ENCODE results near the gene COPS9.

COPS9 gene

GRCh38 chr2:240111253-240111652 lies 24.9 kb downstream of the COPS9 start:
- DNase-seq (ENCODE audit: low read depth): no peak

GRCh38 chr2:240109386-240109785 lies 26.7 kb downstream of the COPS9 start:
- DNase-seq (ENCODE audit: low read depth): no peak

- no peak for DNase-seq (ENCODE audit: low read depth)
Measured at GRCh38 chr2:240107477-240107796, 28.7 kb downstream of the COPS9 start.

GRCh38 chr2:240106765-240107476 lies 29.2 kb downstream of the COPS9 start:
- DNase-seq (ENCODE audit: low read depth): no peak

GRCh38 chr2:240105982-240106381 lies 30.1 kb downstream of the COPS9 start:
- no peak for DNase-seq (ENCODE audit: low read depth)

GRCh38 chr2:240103136-240103535 lies 33.0 kb downstream of the COPS9 start:
- DNase-seq (ENCODE audit: low read depth): no peak

GRCh38 chr2:240098349-240098748 lies 37.8 kb downstream of the COPS9 start:
- no peak for DNase-seq (ENCODE audit: low read depth)

GRCh38 chr2:240095556-240096523 lies 40.3 kb downstream of the COPS9 start:
- DNase-seq (ENCODE audit: low read depth): no peak

GRCh38 chr2:240089306-240089705 lies 46.8 kb downstream of the COPS9 start:
- no peak for DNase-seq (ENCODE audit: low read depth)

GRCh38 chr2:240086563-240086962 lies 49.5 kb downstream of the COPS9 start:
- DNase-seq (ENCODE audit: low read depth): no peak
